HG03432 (cell line): ENCODE results near the gene RAMP1.

ENCODE experiments used
- ATAC-seq: cut with Tn5 transposase; IDR thresholded peaks from one replicate; pipeline ENCODE4 v1.9.1; 2021; ENCODE audit warnings: mild to moderate bottlenecking, moderate library complexity; ENCODE audit not compliant: unreplicated experiment

Gene RAMP1

DNA sequence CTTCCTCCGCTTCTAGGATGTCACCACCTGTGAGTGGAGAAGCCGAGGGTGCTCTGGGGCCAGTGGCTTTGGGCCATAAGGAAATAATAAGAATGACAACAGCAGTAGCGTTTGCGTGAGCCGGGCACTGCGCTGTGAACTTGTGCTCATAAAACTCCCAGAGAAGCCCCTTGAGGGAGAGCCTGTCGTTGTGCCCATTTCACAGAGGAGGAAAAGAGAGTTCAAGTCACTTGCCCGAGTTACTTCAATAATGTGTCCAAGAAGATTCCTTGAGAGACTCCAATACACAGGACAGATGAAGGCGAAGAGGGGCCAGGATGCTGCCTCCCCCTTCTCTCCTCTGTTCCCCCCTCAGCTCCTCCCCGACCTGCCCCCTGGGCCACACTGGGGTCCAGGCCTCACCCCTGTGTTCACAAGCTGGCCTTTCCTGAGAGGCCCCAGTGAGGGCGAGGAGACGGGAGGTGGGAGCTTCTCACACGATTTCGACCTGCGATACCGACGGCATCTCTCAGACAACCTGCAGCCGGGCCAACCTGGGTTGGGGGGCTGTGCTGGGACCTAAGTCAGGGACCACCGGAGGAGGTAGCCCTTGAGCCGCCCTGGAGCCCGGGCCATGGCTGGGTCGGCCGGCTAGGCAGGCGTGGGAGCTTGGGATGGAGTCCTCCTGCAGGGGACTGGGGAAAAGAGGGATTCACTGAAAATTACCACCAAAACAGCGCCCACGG lies 53.9 kb downstream of the RAMP1 start:
- no peak for ATAC-seq

DNA sequence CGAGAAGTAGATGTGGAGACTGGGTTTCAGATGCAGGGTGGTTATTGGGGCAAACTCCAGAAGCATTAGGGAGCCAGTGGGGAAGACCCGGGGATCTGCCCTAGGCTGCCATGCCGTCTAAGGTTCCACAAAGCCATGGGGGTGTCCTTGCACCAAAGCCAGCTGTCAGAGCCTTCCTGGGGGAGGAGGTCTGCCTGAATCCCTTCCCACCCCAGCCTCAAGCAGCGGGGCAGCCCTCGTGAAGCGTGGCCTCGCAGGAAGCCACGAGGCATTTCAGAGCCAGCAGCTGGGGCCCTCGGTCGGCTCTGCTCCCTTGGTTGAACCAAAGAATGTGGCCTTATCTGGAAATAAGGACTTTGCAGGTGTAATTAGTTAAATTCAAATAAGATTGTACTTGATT lies 56.2 kb downstream of the RAMP1 start:
- no peak for ATAC-seq

DNA sequence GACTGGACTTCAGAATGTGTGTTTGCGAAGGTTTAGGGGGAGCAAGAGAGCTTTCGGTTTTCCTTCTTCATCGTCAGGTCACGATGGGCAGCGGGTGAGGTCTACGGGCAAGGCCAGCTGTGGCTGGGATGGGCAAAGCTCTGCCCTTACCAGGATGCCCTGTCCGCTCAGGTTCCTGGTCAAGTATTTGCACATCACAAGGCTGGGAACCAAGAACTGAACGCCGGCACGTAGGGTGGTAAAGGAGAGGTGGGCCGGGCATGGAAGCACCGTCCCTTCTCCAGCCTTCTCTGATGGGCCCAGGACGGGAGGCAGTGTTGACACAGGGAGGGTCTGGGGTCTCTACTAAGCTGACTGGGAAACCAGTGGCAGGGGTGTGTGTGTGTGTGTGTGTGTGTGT lies 56.9 kb downstream of the RAMP1 start:
- no peak for ATAC-seq

DNA sequence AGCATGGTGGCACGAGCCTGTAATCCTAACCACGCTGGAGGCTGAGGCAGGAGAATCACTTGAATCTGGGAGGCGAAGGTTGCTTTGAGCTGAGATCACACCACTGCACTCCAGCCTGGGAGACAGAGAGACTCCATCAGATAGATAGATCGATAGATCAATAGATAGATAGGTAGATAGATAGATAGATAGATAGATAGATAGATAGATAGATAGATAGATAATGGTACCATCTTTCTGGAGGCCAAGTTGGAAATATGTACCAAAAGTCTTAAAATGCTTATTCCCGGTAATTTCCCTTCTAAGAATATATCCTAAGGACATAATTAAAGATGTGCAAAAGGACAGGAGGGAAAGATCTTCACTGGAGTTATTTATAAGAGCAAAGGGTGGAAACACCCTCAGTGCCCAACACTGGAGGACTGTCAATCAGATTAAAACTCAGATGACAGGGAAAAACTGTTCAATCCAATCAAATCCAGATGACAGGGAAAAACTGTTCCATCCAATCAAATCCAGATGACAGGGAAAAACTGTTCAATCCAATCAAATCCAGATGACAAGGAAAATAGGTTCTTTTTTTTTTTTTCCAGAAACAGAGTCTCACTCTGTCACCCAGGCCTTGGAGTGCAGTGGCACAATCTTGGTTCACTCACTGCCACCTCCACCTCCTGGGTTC lies 58.4 kb downstream of the RAMP1 start:
- no peak for ATAC-seq

DNA sequence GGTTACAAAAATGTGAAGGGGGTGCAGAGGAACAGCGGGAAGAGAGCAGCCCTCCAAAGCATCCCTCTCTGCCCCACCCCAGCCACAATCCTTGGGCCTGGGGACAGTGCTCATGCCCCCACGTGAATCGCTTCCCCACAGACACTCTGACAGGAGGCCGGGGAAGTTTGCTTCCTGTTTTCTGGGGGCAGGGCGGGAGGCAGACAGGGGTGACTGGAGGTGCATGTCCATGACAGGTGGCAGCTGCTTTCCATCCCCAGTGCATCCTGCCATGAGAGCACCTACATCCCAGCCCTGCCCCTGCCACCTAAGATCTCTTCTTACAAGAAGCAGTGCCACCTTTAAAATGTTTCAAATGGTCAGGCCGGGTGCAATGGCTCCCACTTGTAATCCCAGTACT lies 60.2 kb downstream of the RAMP1 start:
- no peak for ATAC-seq

DNA sequence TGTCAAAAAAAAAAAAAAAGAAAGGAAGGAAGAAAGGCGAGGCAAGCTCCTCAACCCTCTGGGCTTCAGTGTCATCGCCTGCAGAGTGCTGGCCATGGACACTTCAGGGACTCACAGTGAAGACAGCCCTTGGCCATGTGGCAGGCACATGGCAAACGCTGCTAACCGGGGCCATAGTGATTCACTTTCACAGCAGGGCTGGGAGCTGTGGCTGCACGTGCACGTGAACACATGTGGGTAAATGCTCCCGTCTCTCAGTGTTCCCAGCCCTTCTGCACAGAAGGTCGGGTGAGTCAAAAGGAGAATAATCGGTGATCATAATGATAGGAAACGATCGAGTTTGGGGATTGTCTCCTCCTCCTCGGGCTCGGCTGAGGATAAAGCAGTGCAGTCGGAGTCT lies 61.2 kb downstream of the RAMP1 start:
- no peak for ATAC-seq

DNA sequence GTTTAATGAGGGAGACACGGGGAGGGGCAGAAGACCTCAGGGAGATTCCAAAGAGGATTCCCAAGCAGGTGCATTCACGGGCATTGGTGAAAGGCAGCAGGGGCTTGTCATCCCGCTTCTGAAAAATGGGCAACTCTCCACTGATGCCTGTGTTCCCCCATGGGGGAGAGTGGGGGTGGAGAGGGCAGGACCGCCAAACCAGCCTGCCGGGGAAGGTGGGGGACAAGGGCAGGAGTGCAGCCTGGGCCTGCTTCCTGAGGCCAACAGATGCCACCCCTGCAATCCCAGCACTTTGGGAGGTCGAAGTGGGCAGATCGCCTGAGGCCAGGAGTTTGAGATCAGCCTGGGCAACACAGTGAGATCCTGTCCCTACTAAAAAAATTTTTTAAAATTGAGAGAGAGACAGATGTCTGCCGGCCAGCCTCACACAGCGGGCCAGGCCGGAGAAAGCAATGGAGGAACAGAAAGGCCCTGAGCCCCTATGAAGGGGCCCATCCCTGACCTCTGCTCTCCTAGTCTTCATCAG lies 62.6 kb downstream of the RAMP1 start:
- no peak for ATAC-seq

DNA sequence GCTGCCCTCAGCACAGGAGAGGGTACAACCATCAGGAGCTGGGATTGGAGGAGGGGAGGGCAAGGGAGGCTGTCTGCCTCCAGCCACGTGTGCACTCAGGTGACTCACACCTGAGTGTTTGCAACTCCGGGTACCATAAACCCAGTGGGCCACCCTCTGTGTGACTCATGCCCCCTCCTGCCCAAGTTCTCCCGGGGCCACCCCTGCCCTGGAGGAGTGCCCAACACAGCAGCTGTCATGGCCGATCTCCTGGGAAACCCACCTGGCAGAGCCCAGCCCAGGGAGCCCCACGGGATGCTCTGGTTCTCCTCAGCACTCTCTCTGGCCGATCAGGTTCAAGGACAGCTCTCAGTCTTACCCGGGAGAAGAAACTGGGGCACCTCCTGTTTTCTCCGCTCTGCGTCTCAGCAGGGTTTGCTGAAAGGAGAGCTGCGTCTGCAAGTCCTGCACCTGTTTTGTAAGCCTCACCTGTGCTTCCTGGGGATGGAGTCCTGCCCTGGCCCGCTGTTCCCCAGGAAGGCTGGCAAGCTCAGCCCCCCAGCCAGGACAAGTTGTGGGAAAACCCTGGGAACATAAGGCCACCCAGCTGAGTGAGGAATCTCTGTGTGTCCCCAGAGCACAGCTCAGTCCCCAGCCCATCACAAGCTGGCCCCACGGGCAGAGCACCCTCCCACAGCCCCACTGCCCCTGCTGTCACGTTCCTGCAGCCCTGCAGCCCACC lies 63.4 kb downstream of the RAMP1 start:
- no peak for ATAC-seq

DNA sequence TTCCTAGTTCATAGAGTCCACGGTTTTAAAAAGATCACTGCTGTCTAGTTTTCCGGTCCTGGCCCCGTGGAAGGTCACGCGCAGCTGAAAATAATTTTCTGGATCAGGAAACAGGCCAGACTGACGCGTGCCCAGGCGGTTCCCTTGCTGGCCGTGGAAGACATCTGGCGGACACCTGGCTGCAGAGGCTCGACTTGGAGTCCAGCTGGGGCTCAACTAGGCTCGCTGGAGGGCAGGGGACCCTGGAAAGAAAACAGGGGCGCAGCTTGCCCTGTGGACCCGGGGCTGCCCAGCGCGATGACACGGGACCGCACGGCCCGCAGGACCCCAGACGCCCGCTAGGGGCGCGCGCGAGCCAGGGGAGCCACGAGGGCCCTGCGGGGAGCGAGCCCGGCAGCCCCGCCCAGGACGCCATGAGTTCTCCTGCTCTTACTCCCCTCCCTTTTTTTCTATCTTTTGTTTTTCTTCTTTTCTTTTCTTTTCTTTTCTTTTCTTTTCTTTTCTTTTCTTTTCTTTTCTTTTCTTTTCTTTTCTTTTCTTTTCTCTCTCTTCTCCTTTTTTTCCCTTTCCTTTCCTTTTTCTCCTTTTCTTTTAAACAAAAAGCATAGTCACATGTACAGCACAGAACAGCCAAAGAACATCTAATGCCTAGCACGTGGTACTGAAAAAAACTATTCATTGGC lies 64.2 kb downstream of the RAMP1 start:
- peak; percentile 92 for ATAC-seq

DNA sequence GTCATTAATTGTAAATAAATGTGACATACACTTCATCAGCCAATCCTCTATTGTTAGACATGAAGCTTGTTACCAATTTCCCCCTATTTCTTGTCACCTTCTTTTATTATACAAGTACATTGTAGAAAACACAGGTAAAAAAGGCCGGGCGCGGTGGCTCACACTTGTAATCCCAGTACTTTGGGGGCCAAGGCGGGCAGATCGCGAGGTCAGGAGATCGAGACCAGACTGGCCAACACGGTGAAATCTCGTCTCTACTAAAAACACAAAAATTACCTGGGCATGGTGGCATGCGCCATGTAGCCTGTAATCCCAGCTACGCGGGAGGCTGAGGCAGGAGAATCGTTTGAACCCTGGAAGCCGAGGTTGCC lies 64.7 kb downstream of the RAMP1 start:
- ATAC-seq = no peak

DNA sequence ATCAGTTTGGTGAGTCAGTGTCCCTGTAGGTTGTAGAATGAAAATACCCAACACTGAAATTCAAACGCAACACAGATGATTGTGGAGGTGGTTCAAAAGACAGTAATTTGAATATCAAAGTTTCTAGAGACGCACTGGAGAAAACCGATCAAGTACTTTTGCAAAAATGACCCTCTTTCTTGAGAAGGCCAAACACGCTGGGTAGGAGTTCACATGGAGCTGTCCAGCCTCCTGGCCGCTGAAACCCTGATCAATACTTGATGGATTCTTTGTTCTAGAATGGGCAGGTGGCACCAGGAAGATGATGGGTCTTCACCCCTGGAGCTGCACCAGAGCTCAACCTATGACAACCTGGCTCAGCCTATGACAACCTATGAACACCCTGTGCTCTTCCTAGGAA lies 67.7 kb downstream of the RAMP1 start:
- ATAC-seq = no peak

DNA sequence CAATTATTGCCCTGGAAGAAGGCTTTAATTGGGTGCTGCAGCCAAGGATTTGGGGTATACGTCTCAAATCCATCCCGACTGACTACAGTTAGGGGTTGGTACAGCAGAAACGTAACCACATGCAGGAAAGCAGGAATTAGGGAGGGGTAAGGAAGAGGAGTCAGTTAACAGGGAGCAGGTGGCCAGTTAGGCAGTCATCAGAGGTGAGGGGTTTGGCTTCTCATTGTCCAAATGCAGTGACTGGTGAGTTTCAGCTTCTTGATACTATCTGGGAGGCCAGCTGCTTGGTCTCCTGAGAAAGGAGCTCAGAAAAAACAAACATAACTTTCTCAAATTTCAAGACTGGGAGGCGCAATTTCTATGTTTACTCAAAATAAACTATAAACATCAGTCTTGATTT lies 68.6 kb downstream of the RAMP1 start:
- no peak for ATAC-seq

DNA sequence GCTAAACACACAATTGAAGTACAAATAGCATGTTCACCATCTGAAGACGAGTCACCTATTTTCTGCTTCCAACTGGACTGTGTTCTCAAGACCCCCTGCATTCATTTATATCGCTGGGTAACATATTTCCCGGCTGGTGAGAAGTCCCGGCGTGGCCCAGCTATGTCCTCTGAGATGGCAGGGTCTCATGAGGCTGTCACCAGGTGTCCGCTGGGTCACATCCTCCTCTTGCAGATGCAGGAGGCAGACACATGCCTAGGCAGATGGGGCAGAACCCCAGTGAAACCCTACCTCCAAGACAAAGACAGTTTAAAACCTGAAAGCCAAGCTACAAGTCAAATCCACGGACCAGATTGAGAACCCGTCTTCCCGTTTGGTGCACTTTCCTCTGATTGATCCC lies 70.6 kb downstream of the RAMP1 start:
- ATAC-seq = no peak

DNA sequence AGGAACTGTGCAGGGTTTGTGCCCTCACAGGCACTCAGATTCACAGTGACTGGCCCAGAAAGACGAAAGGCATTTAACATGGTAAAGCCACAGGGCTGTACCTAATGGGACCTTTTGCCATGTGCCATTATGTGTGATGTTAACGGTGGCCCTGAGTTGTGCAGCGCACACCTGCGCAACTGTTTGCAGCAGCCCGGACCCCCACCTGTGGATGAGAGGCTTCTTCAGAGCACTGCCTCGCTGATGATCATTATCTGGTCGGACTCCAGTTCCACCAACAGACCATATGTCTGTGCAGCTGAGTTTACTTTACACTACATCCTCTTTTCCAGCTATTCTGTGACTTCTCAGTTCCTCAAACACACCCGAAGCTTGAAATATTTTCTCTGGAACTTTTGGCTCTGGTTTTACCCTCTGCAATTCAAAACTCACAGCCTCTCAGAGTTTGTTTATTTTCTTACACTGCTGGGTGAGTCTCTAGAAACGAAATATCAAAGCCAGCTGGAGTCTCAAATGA lies 71.8 kb downstream of the RAMP1 start:
- no peak for ATAC-seq

DNA sequence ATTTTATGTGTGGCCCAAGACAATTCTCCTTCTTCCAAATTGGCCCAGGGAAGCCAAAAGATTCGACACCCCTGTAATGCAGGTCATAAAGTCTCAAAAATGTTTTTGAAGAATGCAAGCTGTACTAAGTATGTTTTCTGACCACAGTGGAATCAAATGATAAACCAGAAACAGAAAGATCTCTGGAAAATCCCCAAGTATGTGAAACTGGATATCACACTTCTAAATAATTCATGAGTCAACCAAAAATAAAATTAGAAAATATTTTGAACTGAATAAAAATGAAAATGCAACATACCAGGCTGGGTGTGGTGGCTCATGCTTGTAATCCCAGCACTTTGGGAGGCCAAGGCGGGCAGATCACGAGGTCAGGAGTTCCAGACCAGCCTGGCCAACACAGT lies 73.3 kb downstream of the RAMP1 start:
- ATAC-seq = no peak

DNA sequence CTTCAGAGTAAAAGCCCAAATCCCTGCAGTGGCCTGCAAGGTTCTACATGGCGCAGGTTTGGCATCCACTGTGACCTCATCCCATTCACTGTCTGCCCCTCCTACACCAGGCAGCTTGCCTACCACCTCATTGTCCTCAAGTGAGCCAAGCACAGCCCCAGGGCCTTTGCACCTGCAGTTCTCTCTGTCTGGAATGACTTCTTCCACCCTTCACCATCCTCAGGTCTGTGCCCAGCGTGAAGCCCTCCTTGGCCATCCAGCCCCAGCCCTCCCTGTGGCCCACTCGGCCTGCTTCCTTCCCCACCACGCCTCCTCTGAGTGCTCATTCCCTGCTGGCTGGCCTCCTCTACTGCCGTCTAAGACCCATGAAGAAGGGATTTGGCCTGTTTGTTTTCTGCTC lies 74.8 kb downstream of the RAMP1 start:
- no peak for ATAC-seq

DNA sequence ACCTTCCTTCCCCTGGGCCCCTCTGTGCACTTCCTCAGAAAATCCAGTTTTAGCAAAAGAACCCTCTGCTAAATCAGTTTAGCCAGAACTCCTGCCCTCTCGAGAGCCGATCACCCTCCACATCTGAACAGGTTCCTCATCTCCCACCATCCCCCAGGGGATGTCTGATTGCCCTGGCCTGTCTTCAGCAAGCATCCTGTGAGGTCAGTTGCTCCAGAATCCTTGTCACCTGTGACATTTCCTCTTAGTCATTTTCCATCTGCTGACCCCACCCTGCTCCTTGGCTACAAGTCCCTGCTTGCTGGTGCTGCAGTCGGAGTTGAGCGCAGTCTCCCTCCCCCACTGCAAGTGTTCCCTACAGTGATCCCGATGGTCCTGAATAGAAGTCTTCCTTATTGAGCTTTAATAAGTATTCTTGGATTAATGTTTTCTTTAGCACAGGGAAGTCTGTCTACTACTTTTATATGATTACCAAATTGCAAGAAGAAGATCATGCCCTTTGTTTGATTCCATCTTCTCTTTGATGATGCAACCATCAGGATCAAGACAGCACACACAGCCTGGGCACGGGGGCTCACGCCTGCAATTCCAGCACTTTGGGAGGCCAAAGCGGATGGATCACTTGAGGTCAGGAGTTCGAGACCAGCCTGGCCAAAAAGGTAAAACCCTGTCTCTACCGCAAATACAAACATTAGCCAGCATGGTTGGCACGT lies 76.5 kb downstream of the RAMP1 start:
- no peak for ATAC-seq

DNA sequence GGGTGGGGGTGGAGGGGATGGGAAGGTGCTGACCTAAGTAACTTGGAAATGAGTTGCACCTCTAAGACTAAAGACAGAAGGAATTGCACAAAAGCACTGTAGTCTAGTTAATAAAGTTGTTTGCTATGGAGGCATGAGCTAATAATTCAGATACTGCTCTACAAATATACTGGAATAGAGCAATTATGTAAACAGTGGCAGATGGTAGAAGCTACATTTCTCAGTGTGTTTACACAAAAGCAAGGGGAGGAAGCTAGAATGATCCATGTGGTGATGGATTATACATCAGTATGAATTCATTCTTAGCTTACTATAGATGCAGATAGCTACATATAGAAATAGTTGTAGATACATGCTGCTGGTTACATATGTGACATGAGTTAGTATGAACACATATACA lies 79.8 kb downstream of the RAMP1 start:
- no peak for ATAC-seq

DNA sequence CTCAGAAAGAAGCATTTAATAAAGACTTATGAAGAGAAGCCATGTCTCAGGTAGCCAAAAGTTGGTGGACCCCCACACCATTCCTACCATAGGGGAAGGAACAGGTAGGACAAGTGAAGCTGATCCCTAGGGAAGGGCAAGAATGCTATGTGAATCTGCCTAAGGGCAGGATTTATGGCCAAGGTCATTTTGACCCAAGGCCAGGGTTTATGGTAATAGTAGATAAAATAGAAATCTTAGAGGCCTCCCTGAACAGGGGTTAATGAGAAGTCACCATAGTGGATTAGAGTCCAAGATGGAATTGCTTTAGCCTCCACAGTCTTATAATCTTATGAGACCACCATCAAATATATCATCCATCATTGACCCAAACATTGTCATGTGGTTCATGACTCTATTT lies 81.4 kb downstream of the RAMP1 start:
- ATAC-seq = no peak

DNA sequence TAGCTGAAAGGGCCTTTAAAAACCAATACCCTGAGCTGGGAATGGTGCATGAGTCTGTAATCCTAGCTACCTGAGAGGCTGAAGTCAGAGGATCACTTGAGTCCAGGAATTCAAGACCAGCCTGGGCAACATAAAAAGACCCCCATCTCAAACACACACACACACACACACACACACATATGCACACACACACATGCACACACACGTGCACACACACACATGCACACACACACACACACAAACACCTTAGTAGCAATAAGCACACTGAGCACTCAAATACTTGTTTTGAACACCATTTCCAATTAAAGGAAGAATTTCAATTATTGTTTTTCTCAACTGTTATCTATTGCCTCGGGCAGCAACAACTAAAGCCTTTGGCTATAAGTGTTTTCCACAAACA lies 81.8 kb downstream of the RAMP1 start:
- ATAC-seq = no peak

DNA sequence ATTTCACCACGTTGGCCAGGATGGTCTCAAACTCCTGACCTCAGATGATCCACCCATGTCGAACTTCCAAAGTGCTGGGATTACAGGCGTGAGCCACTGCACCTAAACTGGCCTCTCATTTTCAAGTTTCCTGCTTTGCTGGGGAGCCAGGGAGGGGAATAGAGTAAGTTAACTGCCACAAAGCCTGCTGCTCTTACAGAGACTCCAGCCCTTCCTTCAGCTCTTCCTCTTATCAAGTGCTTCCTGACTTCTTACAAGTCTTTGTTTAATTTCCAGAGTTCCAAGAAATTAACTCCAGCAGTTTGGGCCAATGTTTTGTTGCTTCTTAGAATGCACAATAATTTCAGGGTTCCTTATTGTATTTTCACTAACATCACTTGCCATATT lies 83.1 kb downstream of the RAMP1 start:
- ATAC-seq = no peak
